Epithelial cell of prostate (primary cell): Measurements from ENCODE around the gene UGT1A7.

Experiments used
- DNase-seq: peaks from one replicate; pipeline ENCODE4 v3.0.0-alpha.2; 2011; ENCODE audit warnings: low read depth, low spot score
- H3K27ac ChIP-seq: fragments of 450-650 bp; 2 replicates; pipeline ENCODE4 v1.5.1; 2017; ENCODE audit warnings: mild to moderate bottlenecking

Gene UGT1A7

GRCh38 chr2:233756429-233757081, 74.9 kb downstream of the UGT1A7 start:
- no peak for DNase-seq
- no peak overlapping the region for H3K27ac ChIP-seq

DNA sequence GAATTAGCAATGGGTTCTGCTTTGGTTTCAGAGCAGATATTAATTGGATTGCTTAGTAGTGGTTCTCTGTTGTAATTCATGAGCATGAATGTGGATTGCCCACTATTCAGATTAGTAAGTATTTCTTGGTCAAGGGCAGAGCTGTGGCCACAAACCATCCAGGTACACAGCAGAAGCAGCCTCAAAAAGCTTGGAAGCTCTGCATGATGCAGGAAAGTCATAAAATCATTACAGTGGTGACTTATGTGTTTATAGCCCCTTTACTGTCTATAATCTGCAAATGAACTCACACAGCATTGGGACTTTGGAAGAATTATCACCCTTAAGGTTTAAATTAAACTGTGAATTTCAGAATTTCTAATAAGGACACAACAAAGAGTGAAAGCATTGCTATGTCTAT, 76.4 kb downstream of the UGT1A7 start:
- DNase-seq = no peak

GRCh38 chr2:233758849-233759248, 77.1 kb downstream of the UGT1A7 start:
- DNase-seq = no peak
- H3K27ac ChIP-seq = no peak overlapping the region

More for the DNA sequence above, 76.4 kb downstream of the UGT1A7 start:
- no peak overlapping the region for H3K27ac ChIP-seq

- H3K27ac ChIP-seq = no peak within 1 kb of the TSS
Measured at GRCh38 chr2:233760043-233760442, 78.3 kb downstream of the UGT1A7 start, which contains the start of gene UGT1A1. Gene UGT1A1 (plus strand): TSS chr2:233760270. CDS start chr2:233760288, 18 bp downstream.

GRCh38 chr2:233761040-233761769, 79.5 kb downstream of the UGT1A7 start:
- no peak overlapping the region for H3K27ac ChIP-seq
- DNase-seq = peak; percentile 24

More at GRCh38 chr2:233760043-233760442, 78.3 kb downstream of the UGT1A7 start, which contains the start of gene UGT1A1:
- DNase-seq = no peak

- H3K27ac ChIP-seq = no peak overlapping the region
- DNase-seq = peak; percentile 1
Measured at GRCh38 chr2:233764264-233764663, 82.6 kb downstream of the UGT1A7 start.

GRCh38 chr2:233764761-233765160, 83.1 kb downstream of the UGT1A7 start:
- DNase-seq = no peak
- H3K27ac ChIP-seq = no peak overlapping the region

DNA sequence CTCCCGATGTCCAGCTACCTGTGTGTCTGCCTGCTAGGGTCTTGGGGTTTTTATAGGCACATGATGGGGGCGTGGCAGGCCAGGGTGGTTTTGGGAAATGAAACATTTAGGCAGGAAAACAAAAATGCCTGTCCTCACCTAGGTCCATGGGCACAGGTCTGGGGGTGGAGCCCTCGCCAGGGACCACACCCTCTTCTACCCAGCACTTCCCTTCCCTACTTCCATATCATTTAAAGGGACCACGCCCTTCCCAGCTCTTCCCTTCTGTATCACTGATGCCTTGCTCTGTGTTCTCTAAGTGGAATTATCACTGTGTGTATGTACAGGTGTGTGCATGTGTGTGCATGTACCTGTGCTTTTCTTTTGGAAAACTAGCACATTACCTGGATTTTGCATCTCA, 84.7 kb downstream of the UGT1A7 start:
- DNase-seq = no peak
- H3K27ac ChIP-seq = no peak overlapping the region

GRCh38 chr2:233768076-233768475, 86.4 kb downstream of the UGT1A7 start:
- DNase-seq = no peak
- no peak overlapping the region for H3K27ac ChIP-seq

DNA sequence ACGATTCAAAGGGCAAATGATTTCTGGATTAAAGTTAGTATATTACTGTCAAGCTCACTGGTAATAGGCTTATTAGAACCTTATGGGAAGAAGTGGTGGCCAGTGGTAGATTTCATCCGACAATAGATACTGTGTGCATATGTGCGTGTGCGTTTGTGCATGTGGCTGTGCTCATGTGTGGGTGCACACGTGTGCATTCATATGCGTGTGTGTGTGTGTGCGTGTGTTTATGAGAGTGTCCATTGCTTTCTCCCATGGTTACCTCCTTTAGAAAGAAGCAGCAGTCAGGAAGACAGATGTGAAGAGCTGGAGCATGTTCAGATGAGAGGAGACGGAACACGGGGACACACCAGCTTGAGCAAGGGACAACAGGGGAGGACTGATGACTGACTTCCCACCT, 87.6 kb downstream of the UGT1A7 start:
- DNase-seq = no peak
- H3K27ac ChIP-seq = no peak overlapping the region

DNA sequence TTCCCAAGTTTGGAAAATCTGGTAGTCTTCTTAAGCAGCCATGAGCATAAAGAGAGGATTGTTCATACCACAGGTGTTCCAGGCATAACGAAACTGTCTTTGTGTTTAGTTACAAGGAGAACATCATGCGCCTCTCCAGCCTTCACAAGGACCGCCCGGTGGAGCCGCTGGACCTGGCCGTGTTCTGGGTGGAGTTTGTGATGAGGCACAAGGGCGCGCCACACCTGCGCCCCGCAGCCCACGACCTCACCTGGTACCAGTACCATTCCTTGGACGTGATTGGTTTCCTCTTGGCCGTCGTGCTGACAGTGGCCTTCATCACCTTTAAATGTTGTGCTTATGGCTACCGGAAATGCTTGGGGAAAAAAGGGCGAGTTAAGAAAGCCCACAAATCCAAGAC, 90.5 kb downstream of the UGT1A7 start:
- no peak for DNase-seq
- H3K27ac ChIP-seq = no peak overlapping the region

- DNase-seq = no peak
- H3K27ac ChIP-seq = no peak overlapping the region
Measured at GRCh38 chr2:233772583-233772982, 90.9 kb downstream of the UGT1A7 start.

DNA sequence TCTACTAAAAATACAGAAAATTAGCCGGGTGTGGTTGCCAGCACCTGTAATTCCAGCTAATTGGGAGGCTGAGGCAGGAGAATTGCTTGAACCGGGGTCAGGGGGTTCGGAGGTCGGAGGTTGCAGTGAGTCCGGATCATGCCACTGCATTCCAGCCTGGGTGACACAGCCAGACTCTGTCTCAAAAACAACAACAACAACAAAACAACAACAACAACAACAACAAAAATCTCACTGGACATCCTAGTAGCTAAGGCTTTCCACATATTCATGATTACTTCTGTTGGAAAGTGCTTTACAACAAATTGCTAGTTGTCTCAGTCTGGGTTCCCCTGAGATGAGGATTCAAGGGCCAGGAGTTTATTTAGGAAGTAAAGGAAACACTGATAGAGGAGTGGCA, 92.2 kb downstream of the UGT1A7 start:
- no peak overlapping the region for H3K27ac ChIP-seq
- DNase-seq = no peak

DNA sequence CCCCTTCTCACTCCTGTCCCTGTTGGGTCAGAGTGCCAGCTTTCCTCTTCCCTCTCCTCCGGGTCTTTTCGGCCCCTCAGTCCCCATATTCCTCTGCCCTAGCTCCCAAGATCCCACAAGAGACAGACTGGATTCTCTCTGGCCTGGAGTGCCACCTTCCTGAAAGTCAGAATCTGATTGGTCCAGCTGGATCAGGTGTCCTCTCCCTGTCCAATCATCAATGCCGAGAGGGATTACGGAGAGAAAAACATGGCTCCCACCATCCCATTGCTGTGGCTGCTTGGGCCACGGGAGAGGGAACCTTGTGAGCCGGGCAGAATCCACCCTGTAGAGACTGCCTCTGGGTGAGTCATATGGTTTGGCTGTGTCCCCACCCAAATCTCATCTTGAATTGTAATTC, 93.7 kb downstream of the UGT1A7 start:
- no peak overlapping the region for H3K27ac ChIP-seq

GRCh38 chr2:233778030-233778429, 96.3 kb downstream of the UGT1A7 start, which contains the start of gene MROH2A:
Gene MROH2A (plus strand): TSS chr2:233778330. CDS start chr2:233779359, 1,029 bp downstream.
- DNase-seq = no peak
- no peak within 1 kb of the TSS for H3K27ac ChIP-seq

More for the DNA sequence above, 93.7 kb downstream of the UGT1A7 start:
- DNase-seq = no peak

DNA sequence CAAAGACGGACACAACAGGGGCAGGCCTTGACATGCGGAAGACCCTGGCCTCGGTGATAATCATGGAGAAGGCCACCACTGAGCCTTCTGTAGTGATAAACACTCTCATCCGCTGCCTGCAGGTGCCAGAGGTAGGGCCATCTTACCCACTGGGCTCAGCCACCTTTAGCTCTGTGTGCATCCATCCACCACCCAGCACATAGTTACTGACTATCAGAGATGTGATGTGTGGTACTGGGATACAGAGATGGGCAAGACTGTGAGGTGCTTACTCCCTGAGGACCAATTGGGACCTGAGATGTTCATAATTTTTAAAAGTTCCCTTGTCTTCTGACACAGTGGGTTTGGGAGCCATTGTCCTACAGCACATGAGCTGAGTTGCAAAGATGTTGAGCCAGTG, 98.0 kb downstream of the UGT1A7 start:
- no peak for DNase-seq
- H3K27ac ChIP-seq = no peak overlapping the region

DNA sequence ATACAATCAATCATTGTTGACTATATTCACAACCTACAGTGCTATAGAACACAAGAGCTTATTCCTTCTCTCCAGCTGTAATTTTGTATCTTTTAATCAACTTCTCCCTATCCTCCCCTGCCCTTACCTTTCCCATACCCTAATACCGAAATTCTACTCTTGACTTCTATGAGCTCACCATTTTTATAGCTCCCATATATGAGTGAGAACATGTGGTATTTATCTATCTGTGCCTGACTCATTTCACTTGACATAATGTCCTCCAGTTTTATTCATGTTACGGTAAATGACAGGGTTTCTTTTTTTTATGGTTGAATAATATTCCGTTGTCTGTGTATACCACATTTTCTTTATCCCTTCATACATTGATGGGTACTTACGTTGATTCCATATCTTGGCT, 99.1 kb downstream of the UGT1A7 start:
- no peak overlapping the region for H3K27ac ChIP-seq
- no peak for DNase-seq

GRCh38 chr2:233789554-233789953, 107.9 kb downstream of the UGT1A7 start:
- H3K27ac ChIP-seq = no peak overlapping the region
- no peak for DNase-seq

GRCh38 chr2:233791151-233791882, 109.6 kb downstream of the UGT1A7 start:
- DNase-seq = no peak
- H3K27ac ChIP-seq = no peak overlapping the region

- no peak overlapping the region for H3K27ac ChIP-seq
- no peak for DNase-seq
Measured at GRCh38 chr2:233791883-233792329, 110.2 kb downstream of the UGT1A7 start.

GRCh38 chr2:233792720-233793119, 111.0 kb downstream of the UGT1A7 start:
- no peak for DNase-seq
- H3K27ac ChIP-seq = no peak overlapping the region
